Type B pancreatic cell (in vitro differentiated cells): Measurements from ENCODE around the gene POLR3A. TPM values are rescaled to one million over a fixed set of nuclear protein-coding genes. Genes with fewer than 3 reads are reported as not detected.

ENCODE experiments used
- DNase-seq: peaks from one replicate; pipeline ENCODE4 v3.0.0; 2021; ENCODE audit warnings: mixed read lengths; ENCODE audit not compliant: unreplicated experiment; ENCODE audit errors: extremely low spot score
- H3K27ac Mint-ChIP-seq: 2 replicates; pipeline ENCODE4 v1.8.0; 2021; ENCODE audit warnings: mild to moderate bottlenecking, mixed read lengths
- H3K27me3 Mint-ChIP-seq: 2 replicates; pipeline ENCODE4 v1.8.0; 2021; ENCODE audit warnings: mixed read lengths
- H3K36me3 Mint-ChIP-seq: 2 replicates; pipeline ENCODE4 v1.8.0; 2021; ENCODE audit warnings: mixed read lengths
- H3K4me1 Mint-ChIP-seq: one replicate; pipeline ENCODE4 v1.8.0; 2021; ENCODE audit warnings: mixed read lengths; ENCODE audit not compliant: unreplicated experiment
- H3K4me3 Mint-ChIP-seq: 2 replicates; pipeline ENCODE4 v1.8.0; 2021; ENCODE audit warnings: mild to moderate bottlenecking, mixed read lengths
- H3K9me3 Mint-ChIP-seq: 2 replicates; pipeline ENCODE4 v1.8.0; 2021; ENCODE audit warnings: mixed read lengths
- CTCF ChIP-seq: fragments of 200-600 bp; sonication (generic); conservative IDR thresholded peaks from 2 replicates; pipeline ENCODE4 v1.5.0; 2021; ENCODE audit warnings: antibody characterized with exemption, mild to moderate bottlenecking
- total RNA-seq: library from RNA; stranded (reverse); gene quantifications from 2 replicates; pipeline ENCODE4 v1.2.1, GENCODE V29; 2021; ENCODE audit warnings: low replicate concordance

Gene POLR3A
- total RNA-seq, 1 donor from 2014 or later: 23.8 TPM

GRCh38 chr10:77979221-77979620, 50.1 kb downstream of the POLR3A start:
- peaks cover 43% of the 10 kb centered on the region for H3K36me3 Mint-ChIP-seq
- no peak for TF ChIP-seq CTCF
- H3K9me3 Mint-ChIP-seq: no peaks in the 10 kb centered on the region
- no peak for DNase-seq
- no peaks in the 10 kb centered on the region for H3K27me3 Mint-ChIP-seq
- H3K27ac Mint-ChIP-seq: no peak overlapping the region
- H3K4me1 Mint-ChIP-seq: peaks cover 7% of the 10 kb centered on the region
- no peak overlapping the region for H3K4me3 Mint-ChIP-seq

GRCh38 chr10:77978360-77978759, 51.0 kb downstream of the POLR3A start:
- no peak for DNase-seq
- no peaks in the 10 kb centered on the region for H3K27me3 Mint-ChIP-seq
- H3K9me3 Mint-ChIP-seq: no peaks in the 10 kb centered on the region
- H3K4me1 Mint-ChIP-seq: peaks cover 7% of the 10 kb centered on the region
- H3K27ac Mint-ChIP-seq: peak overlapping the region; percentile 14
- H3K36me3 Mint-ChIP-seq: peaks cover 37% of the 10 kb centered on the region
- no peak overlapping the region for H3K4me3 Mint-ChIP-seq
- TF ChIP-seq CTCF: no peak

- Mint-ChIP-seq H3K27me3 (no peaks in the 10 kb centered on the region), H3K4me1 (peaks cover 7% of the 10 kb centered on the region)
- DNase-seq: no peak
Measured at GRCh38 chr10:77977934-77978333, 51.4 kb downstream of the POLR3A start.

GRCh38 chr10:77977016-77977415, 52.3 kb downstream of the POLR3A start:
- Mint-ChIP-seq H3K27me3 (no peaks in the 10 kb centered on the region), H3K9me3 (no peaks in the 10 kb centered on the region), H3K36me3 (peaks cover 34% of the 10 kb centered on the region), H3K27ac (no peak overlapping the region), H3K4me1 (peaks cover 11% of the 10 kb centered on the region), H3K4me3 (no peak overlapping the region)
- TF ChIP-seq CTCF: no peak
- no peak for DNase-seq

More at GRCh38 chr10:77977934-77978333, 51.4 kb downstream of the POLR3A start:
- Mint-ChIP-seq H3K36me3 (peaks cover 34% of the 10 kb centered on the region), H3K9me3 (no peaks in the 10 kb centered on the region), H3K27ac (peak overlapping the region; percentile 14), H3K4me3 (no peak overlapping the region)
- TF ChIP-seq CTCF: no peak

- DNase-seq: no peak
- no peaks in the 10 kb centered on the region for H3K9me3 Mint-ChIP-seq
- TF ChIP-seq CTCF: no peak
- no peak overlapping the region for H3K4me3 Mint-ChIP-seq
- no peak overlapping the region for H3K27ac Mint-ChIP-seq
- H3K27me3 Mint-ChIP-seq: no peaks in the 10 kb centered on the region
- H3K36me3 Mint-ChIP-seq: peaks cover 25% of the 10 kb centered on the region
- H3K4me1 Mint-ChIP-seq: peaks cover 21% of the 10 kb centered on the region
Measured at GRCh38 chr10:77975086-77975666, 54.1 kb downstream of the POLR3A start.
